Measurements from ENCODE around the gene NFKB2. TPM values are rescaled to one million over a fixed set of nuclear protein-coding genes. Genes with fewer than 3 reads are reported as not detected.

Gene NFKB2
- total RNA-seq, 1 donor = 37.6 TPM

- no peak for DNase-seq (ENCODE audit: low read depth)
- H3K4me3 ChIP-seq (ENCODE audit: low read depth, low read length) = no peak overlapping the region
- no peak for TF ChIP-seq CTCF (IDR thresholded peaks at IDR 0.05; ENCODE audit: insufficient read depth, low read depth, low read length)
Observed at GRCh38 chr10:102382871-102383270, 12.6 kb upstream of the NFKB2 start.

GRCh38 chr10:102384053-102384452 lies 11.5 kb upstream of the NFKB2 start:
- TF ChIP-seq CTCF (IDR thresholded peaks at IDR 0.05; ENCODE audit: insufficient read depth, low read depth, low read length) = peak; percentile 45
- no peak overlapping the region for H3K4me3 ChIP-seq (ENCODE audit: low read depth, low read length)
- DNase-seq (ENCODE audit: low read depth) = peak; percentile 38

GRCh38 chr10:102384606-102385429 lies 10.7 kb upstream of the NFKB2 start:
- no peak overlapping the region for H3K4me3 ChIP-seq (ENCODE audit: low read depth, low read length)
- peak; percentile 84 for DNase-seq (ENCODE audit: low read depth)
- TF ChIP-seq CTCF (IDR thresholded peaks at IDR 0.05; ENCODE audit: insufficient read depth, low read depth, low read length) = no peak

- H3K4me3 ChIP-seq (ENCODE audit: low read depth, low read length) = no peak overlapping the region
- TF ChIP-seq CTCF (IDR thresholded peaks at IDR 0.05; ENCODE audit: insufficient read depth, low read depth, low read length) = no peak
- DNase-seq (ENCODE audit: low read depth) = no peak
Observed at GRCh38 chr10:102389894-102390293, 5.6 kb upstream of the NFKB2 start.

GRCh38 chr10:102392306-102392705 lies 3.2 kb upstream of the NFKB2 start:
- no peak for DNase-seq (ENCODE audit: low read depth)
- no peak for TF ChIP-seq CTCF (IDR thresholded peaks at IDR 0.05; ENCODE audit: insufficient read depth, low read depth, low read length)
- H3K4me3 ChIP-seq (ENCODE audit: low read depth, low read length) = no peak overlapping the region

- no peak for DNase-seq (ENCODE audit: low read depth)
- peak overlapping the region; percentile 73 for H3K4me3 ChIP-seq (ENCODE audit: low read depth, low read length)
- peak; percentile 91 for TF ChIP-seq CTCF (IDR thresholded peaks at IDR 0.05; ENCODE audit: insufficient read depth, low read depth, low read length)
Observed at GRCh38 chr10:102393411-102394078, 2.0 kb upstream of the NFKB2 start.
